Activated gamma-delta T cell treated with Interleukin-2 at 50 U/mL for 16 hours (primary cell): Measurements from ENCODE around the gene SWAP70.
"Not testable (repeated sequence)": the region's sequence is repeated elsewhere in the genome, so short reads cannot be mapped to it uniquely, and the experiment has no call there.

ENCODE experiments used
- DNase-seq: peaks from one replicate; pipeline ENCODE4 v3.0.0-alpha.2; 2020

SWAP70 gene

GRCh38 chr11:9726321-9727022 lies 62.6 kb downstream of the SWAP70 start:
- no peak for DNase-seq

GRCh38 chr11:9728058-9728457 lies 64.2 kb downstream of the SWAP70 start:
- DNase-seq, result no peak

- no peak for DNase-seq
Observed at GRCh38 chr11:9731256-9731655, 67.4 kb downstream of the SWAP70 start.

- DNase-seq, result no peak
Observed at GRCh38 chr11:9732453-9732852, 68.6 kb downstream of the SWAP70 start.

GRCh38 chr11:9733212-9733611 lies 69.3 kb downstream of the SWAP70 start:
- DNase-seq, result no peak

- no peak for DNase-seq
Observed at GRCh38 chr11:9735236-9735635, 71.4 kb downstream of the SWAP70 start.

- no peak for DNase-seq
Observed at GRCh38 chr11:9735919-9736318, 72.0 kb downstream of the SWAP70 start.

- no peak for DNase-seq
Observed at GRCh38 chr11:9736365-9736764, 72.5 kb downstream of the SWAP70 start.

GRCh38 chr11:9738116-9738515 lies 74.2 kb downstream of the SWAP70 start:
- DNase-seq, result no peak

- no peak for DNase-seq
Observed at GRCh38 chr11:9738707-9739106, 74.8 kb downstream of the SWAP70 start.

- DNase-seq, result no peak
Observed at GRCh38 chr11:9739123-9739900, 75.4 kb downstream of the SWAP70 start.

GRCh38 chr11:9740202-9740883 lies 76.5 kb downstream of the SWAP70 start:
- DNase-seq, result no peak

- DNase-seq, result no peak
Observed at GRCh38 chr11:9741260-9741659, 77.4 kb downstream of the SWAP70 start.

- DNase-seq, result not testable (repeated sequence)
Observed at GRCh38 chr11:9743512-9743911, 79.6 kb downstream of the SWAP70 start.

- DNase-seq, result no peak
Observed at GRCh38 chr11:9745411-9746211, 81.7 kb downstream of the SWAP70 start.

- no peak for DNase-seq
Observed at GRCh38 chr11:9747229-9747628, 83.4 kb downstream of the SWAP70 start.

- DNase-seq, result no peak
Observed at GRCh38 chr11:9747828-9748227, 84.0 kb downstream of the SWAP70 start.

- peak; percentile 38 for DNase-seq
Observed at GRCh38 chr11:9748361-9748970, 84.6 kb downstream of the SWAP70 start.

- no peak for DNase-seq
Observed at GRCh38 chr11:9750551-9750950, 86.7 kb downstream of the SWAP70 start.

- no peak for DNase-seq
Observed at GRCh38 chr11:9752091-9752490, 88.2 kb downstream of the SWAP70 start.

- DNase-seq, result no peak
Observed at GRCh38 chr11:9753021-9753420, 89.1 kb downstream of the SWAP70 start.

- no peak for DNase-seq
Observed at GRCh38 chr11:9754010-9754471, 90.2 kb downstream of the SWAP70 start.
